ENCODE results near the gene NUCB1.
A peak's percentile ranks its signal among the peaks of the same experiment; 100 is the strongest.

The NUCB1 gene

GRCh38 chr19:48962849-48963165 lies 62.7 kb downstream of the NUCB1 start:
- DNase-seq (ENCODE audit: low read depth) = no peak

- peak; percentile 95 for DNase-seq (ENCODE audit: low read depth)
Observed at GRCh38 chr19:48963371-48964204, 63.5 kb downstream of the NUCB1 start.

- DNase-seq (ENCODE audit: low read depth) = no peak
Observed at GRCh38 chr19:48964205-48965039, 64.3 kb downstream of the NUCB1 start.

- peak; percentile 96 for DNase-seq (ENCODE audit: low read depth)
Observed at GRCh38 chr19:48965040-48965805, 65.1 kb downstream of the NUCB1 start, which contains the start of gene FTL. Gene FTL (plus strand): TSS chr19:48965309. CDS start chr19:48965508, 199 bp downstream.

GRCh38 chr19:48965806-48966540 lies 65.9 kb downstream of the NUCB1 start:
- DNase-seq (ENCODE audit: low read depth) = peak; percentile 75

GRCh38 chr19:48966541-48967345 lies 66.6 kb downstream of the NUCB1 start:
- no peak for DNase-seq (ENCODE audit: low read depth)

GRCh38 chr19:48967346-48968178 lies 67.5 kb downstream of the NUCB1 start:
- no peak for DNase-seq (ENCODE audit: low read depth)

GRCh38 chr19:48968179-48968661 lies 68.1 kb downstream of the NUCB1 start:
- DNase-seq (ENCODE audit: low read depth) = no peak

- no peak for DNase-seq (ENCODE audit: low read depth)
Observed at GRCh38 chr19:48968813-48969218, 68.7 kb downstream of the NUCB1 start.

GRCh38 chr19:48969276-48970138 lies 69.4 kb downstream of the NUCB1 start:
- DNase-seq (ENCODE audit: low read depth) = no peak

- DNase-seq (ENCODE audit: low read depth) = no peak
Observed at GRCh38 chr19:48970139-48970766, 70.1 kb downstream of the NUCB1 start.

GRCh38 chr19:48970923-48971395 lies 70.8 kb downstream of the NUCB1 start:
- peak; percentile 88 for DNase-seq (ENCODE audit: low read depth)

Measured in CMK (cell line).